Spleen (tissue), 7 donors: ENCODE data around the gene TBC1D3B.

Experiments used
- POLR2A ChIP-seq, 3 donors: fragments of 450-650 bp; IDR thresholded peaks; one replicate each; pipeline ENCODE4 v1.5.1; 2017; ENCODE audit warnings: antibody characterized with exemption in 3 of 3, mild to moderate bottlenecking in 1 of 3
- TF ChIP-seq, protein P1 (sequence below), 11 experiments: fragments of 200-600 bp in 7 of 11; fragments of 450-650 bp in 4 of 11; sonication (generic) in 4 of 11; IDR thresholded peaks in 8 of 11; conservative IDR thresholded peaks in 3 of 11; 1 replicate in 7 of 11; 2 replicates in 4 of 11; pipeline versions ENCODE4 v1.4.0 to v1.8.0; 2016 to 2021; ENCODE audit warnings: antibody characterized with exemption in 11 of 11, inconsistent platforms in 4 of 11, mild to moderate bottlenecking in 1 of 11
- donor health status: DM: no; HTN: no; CAD: no; lungs with moderate emphysema.
- donor health status: DM: no; HTN: no; CAD: no.
- donor health status: DM: no; HTN: no; CAD: no.

DNA sequence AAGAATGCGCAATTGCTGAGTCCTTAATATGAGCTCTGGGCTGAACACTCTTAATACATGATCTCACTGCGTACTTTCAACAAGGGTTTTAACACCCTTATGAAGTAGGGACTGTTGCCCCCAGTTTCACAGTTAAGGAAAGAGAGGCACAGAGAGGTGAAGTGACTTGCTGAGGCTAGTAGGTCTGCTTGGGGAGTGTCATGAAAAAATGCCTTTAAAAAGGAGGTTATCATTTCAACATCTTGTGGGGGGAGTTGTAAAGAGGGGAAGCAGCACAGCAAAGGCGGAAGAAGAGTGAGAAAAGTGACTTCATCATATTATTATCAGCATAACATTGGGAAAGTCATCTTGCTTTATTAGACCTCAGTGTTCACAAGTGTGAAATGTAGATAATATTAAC, 36.5 kb upstream of the TBC1D3B start:
- TF ChIP-seq, protein P1, sequence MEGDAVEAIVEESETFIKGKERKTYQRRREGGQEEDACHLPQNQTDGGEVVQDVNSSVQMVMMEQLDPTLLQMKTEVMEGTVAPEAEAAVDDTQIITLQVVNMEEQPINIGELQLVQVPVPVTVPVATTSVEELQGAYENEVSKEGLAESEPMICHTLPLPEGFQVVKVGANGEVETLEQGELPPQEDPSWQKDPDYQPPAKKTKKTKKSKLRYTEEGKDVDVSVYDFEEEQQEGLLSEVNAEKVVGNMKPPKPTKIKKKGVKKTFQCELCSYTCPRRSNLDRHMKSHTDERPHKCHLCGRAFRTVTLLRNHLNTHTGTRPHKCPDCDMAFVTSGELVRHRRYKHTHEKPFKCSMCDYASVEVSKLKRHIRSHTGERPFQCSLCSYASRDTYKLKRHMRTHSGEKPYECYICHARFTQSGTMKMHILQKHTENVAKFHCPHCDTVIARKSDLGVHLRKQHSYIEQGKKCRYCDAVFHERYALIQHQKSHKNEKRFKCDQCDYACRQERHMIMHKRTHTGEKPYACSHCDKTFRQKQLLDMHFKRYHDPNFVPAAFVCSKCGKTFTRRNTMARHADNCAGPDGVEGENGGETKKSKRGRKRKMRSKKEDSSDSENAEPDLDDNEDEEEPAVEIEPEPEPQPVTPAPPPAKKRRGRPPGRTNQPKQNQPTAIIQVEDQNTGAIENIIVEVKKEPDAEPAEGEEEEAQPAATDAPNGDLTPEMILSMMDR (IDR thresholded peaks at IDR 0.05 in 8 of 11, conservative IDR thresholded peaks at IDR 0.05 in 3 of 11): no peak
- TF ChIP-seq POLR2A (IDR thresholded peaks at IDR 0.05): no peak
